Measurements from ENCODE around the gene GNAQ. TPM values are rescaled to one million over a fixed set of nuclear protein-coding genes. Genes with fewer than 3 reads are reported as not detected.
A peak's percentile ranks its signal among the peaks of the same experiment; 100 is the strongest.

The GNAQ gene
- total and polyA plus RNA-seq, 2 experiments from 2014 or later: 25.7 to 47.9 TPM

DNA sequence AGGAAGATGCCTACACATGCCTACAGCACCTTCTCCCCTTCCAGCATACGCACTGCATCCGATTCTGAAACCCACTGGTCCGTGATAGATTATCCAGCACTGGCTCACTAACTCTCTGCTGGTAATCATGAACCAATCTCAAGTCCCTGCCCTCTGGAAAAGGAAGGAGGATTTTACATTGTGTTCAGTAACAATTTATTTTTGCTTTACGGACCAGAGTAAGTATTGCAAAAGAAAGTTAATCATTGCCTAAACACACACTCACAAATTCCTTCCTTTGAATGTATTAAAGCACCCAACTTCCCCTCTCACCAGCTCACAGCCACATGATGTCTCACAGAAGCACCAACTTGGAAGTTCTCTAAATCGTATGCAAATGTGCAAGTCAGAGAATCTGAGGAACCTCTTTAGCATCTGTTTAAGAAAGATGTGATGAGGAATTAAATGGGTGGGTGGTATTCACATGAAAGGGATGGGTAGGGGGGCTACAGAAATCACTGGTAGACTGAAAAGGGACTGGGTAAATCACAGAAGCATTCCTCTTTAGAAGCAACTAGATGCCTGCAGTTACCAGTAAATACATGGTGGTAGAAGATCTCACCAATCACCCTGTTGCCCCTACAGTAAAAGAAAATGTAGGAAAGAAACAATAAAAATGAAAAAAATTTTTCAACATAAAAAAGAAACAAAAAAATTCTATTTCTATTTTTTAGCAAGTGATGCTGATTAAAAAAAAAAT, 8.4 kb downstream of the GNAQ start:
- Histone ChIP-seq H4K20me1 (ENCODE audit: insufficient read depth, poor library complexity, severe bottlenecking) (peaks cover 46% of the 10 kb centered on the region), H2AFZ (no peak overlapping the region), H3K27ac (peak overlapping the region; percentile 80), H3K27me3 (no peaks in the 10 kb centered on the region), H3K4me1 (ENCODE audit: insufficient read depth) (peaks cover 29% of the 10 kb centered on the region), H3K4me3 (no peak overlapping the region), H3K4me2 (peak overlapping the region; percentile 72), H3K9me2 (replicated peaks; ENCODE audit: insufficient read depth) (no peaks in the 10 kb centered on the region), H3K36me3 (replicated peaks; ENCODE audit: insufficient read depth, low read depth) (no peaks in the 10 kb centered on the region), H3K9me3 (ENCODE audit: low read depth) (no peaks in the 10 kb centered on the region), H3K79me2 (peaks cover 99% of the 10 kb centered on the region)
- DNase-seq (ENCODE audit: low spot score): peak; percentile 62
- TF ChIP-seq EZH2phosphoT487 (IDR thresholded peaks at IDR 0.05; ENCODE audit: low read depth, severe bottlenecking, unreplicated experiment) (no peak), EZH2 (IDR thresholded peaks at IDR 0.05; ENCODE audit: borderline replicate concordance) (no peak), CTCF (IDR thresholded peaks at IDR 0.05; ENCODE audit: poor library complexity) (no peak)
- WGBS (ENCODE audit: low lambda C conversion rate, missing lambda C conversion rate): 44% methylated on average over 5 of the region's 5 CpGs

DNA sequence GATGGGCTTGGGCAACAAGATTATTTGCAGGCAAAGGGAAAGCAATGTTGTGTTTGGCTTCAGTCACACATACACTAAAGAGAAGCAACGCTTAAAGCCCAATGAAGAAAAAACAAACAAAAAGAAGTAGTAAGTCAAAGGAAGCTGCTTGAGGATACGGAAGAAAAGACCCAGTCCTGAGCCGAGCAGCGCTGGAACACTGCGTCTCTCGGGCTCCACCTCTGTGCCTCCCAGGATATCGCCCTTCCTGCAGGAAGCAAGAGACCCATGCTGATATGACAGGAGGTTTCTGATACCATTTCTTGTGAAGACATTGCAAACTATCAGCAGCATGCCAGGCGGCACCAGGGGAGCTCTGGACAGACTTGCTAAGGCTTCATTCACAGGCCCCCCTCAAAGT, 9.9 kb downstream of the GNAQ start:
- H3K4me3 ChIP-seq: no peak overlapping the region
- H3K4me2 ChIP-seq: peak overlapping the region; percentile 72
- H3K27me3 ChIP-seq: no peaks in the 10 kb centered on the region
- DNase-seq (ENCODE audit: low spot score): peak; percentile 45
- WGBS (ENCODE audit: low lambda C conversion rate, missing lambda C conversion rate): 80% methylated on average over 8 of the region's 8 CpGs
- H3K4me1 ChIP-seq (ENCODE audit: insufficient read depth): peaks cover 18% of the 10 kb centered on the region
- H2AFZ ChIP-seq: no peak overlapping the region
- no peaks in the 10 kb centered on the region for H3K9me2 ChIP-seq (replicated peaks; ENCODE audit: insufficient read depth)
- no peaks in the 10 kb centered on the region for H3K36me3 ChIP-seq (replicated peaks; ENCODE audit: insufficient read depth, low read depth)
- H3K27ac ChIP-seq: peak overlapping the region; percentile 15
- TF ChIP-seq EZH2phosphoT487 (IDR thresholded peaks at IDR 0.05; ENCODE audit: low read depth, severe bottlenecking, unreplicated experiment) (no peak), CTCF (IDR thresholded peaks at IDR 0.05; ENCODE audit: poor library complexity) (peak; percentile 17)
- H4K20me1 ChIP-seq (ENCODE audit: insufficient read depth, poor library complexity, severe bottlenecking): peaks cover 51% of the 10 kb centered on the region
- peaks cover 99% of the 10 kb centered on the region for H3K79me2 ChIP-seq
- H3K9me3 ChIP-seq (ENCODE audit: low read depth): no peaks in the 10 kb centered on the region

- Histone ChIP-seq H3K79me2 (peaks cover 100% of the 10 kb centered on the region), H3K4me2 (no peak overlapping the region), H3K27ac (no peak overlapping the region), H3K27me3 (no peaks in the 10 kb centered on the region), H3K9me3 (ENCODE audit: low read depth) (no peaks in the 10 kb centered on the region), H4K20me1 (ENCODE audit: insufficient read depth, poor library complexity, severe bottlenecking) (peaks cover 52% of the 10 kb centered on the region), H3K4me3 (no peak overlapping the region), H3K4me1 (ENCODE audit: insufficient read depth) (no peaks in the 10 kb centered on the region), H3K36me3 (replicated peaks; ENCODE audit: insufficient read depth, low read depth) (no peaks in the 10 kb centered on the region), H3K9me2 (replicated peaks; ENCODE audit: insufficient read depth) (no peaks in the 10 kb centered on the region), H2AFZ (no peak overlapping the region)
- TF ChIP-seq EZH2phosphoT487 (IDR thresholded peaks at IDR 0.05; ENCODE audit: low read depth, severe bottlenecking, unreplicated experiment) (no peak), CTCF (IDR thresholded peaks at IDR 0.05; ENCODE audit: poor library complexity) (no peak), EZH2 (IDR thresholded peaks at IDR 0.05; ENCODE audit: borderline replicate concordance) (no peak)
- no peak for DNase-seq (ENCODE audit: low spot score)
- WGBS (ENCODE audit: low lambda C conversion rate, missing lambda C conversion rate): 93% methylated on average over 3 of the region's 3 CpGs
These were observed 14.4 kb downstream of the GNAQ start for GRCh38 chr9:78017190-78017693.
